Left ventricle myocardium inferior (tissue), 1 donor: ENCODE data around the gene DUSP2. TPM values are rescaled to one million over a fixed set of nuclear protein-coding genes. Genes with fewer than 3 reads are reported as not detected.
"Not testable (repeated sequence)": the region's sequence is repeated elsewhere in the genome, so short reads cannot be mapped to it uniquely, and the experiment has no call there.

Experiments
- DNase-seq: peaks from one replicate; pipeline ENCODE4 v3.0.0-alpha.2; 2020
- H3K27ac ChIP-seq: fragments of 200-600 bp; replicated peaks from 2 replicates; pipeline ENCODE4 v1.8.0; 2021
- H3K27me3 ChIP-seq: fragments of 200-600 bp; 2 replicates; pipeline ENCODE4 v1.8.0; 2021; ENCODE audit warnings: low read depth
- H3K36me3 ChIP-seq: fragments of 200-600 bp; 2 replicates; pipeline ENCODE4 v1.8.0; 2021
- H3K4me1 ChIP-seq: fragments of 200-600 bp; 2 replicates; pipeline ENCODE4 v1.8.0; 2021
- H3K4me3 ChIP-seq: fragments of 200-600 bp; 2 replicates; pipeline ENCODE4 v1.8.0; 2021; ENCODE audit warnings: mild to moderate bottlenecking, moderate library complexity
- H3K9me3 ChIP-seq: fragments of 200-600 bp; replicated peaks from 2 replicates; pipeline ENCODE4 v1.8.0; 2021
- CTCF ChIP-seq: fragments of 200-600 bp; IDR thresholded peaks from 2 replicates; pipeline ENCODE4 v1.8.0; 2021; ENCODE audit warnings: antibody characterized with exemption, mild to moderate bottlenecking, borderline replicate concordance
- intact Hi-C: fragments of 100-400 bp; cut with micrococcal nuclease; formaldehyde crosslinking; loops from one replicate; pipeline ENCODE4 v1.11.0; 2022
- total RNA-seq: library from RNA; stranded (reverse); fragmentation: NEBNext Ultra II Directional; extraction: Animal tissue kit (Norgen Biotek cat#: 25700); gene quantifications from one replicate; pipeline ENCODE4 v1.2.1, GENCODE V29; 2021
- donor health status: DM: no; HTN: yes; CAD: no; lungs with severe emphysema.

The DUSP2 gene
- total RNA-seq, 1 donor from 2014 or later, result 0.82 TPM

- Histone ChIP-seq H3K27ac (no peak overlapping the region), H3K27me3 (peaks cover 20% of the 10 kb centered on the region), H3K9me3 (no peaks in the 10 kb centered on the region), H3K36me3 (no peaks in the 10 kb centered on the region), H3K4me1 (peaks cover 46% of the 10 kb centered on the region), H3K4me3 (peak overlapping the region; percentile 65)
- intact Hi-C loops, result no loop called here
- DNase-seq, result no peak
- TF ChIP-seq CTCF, result no peak
Measured at GRCh38 chr2:96143848-96144480, 1.3 kb downstream of the DUSP2 start.

DNA sequence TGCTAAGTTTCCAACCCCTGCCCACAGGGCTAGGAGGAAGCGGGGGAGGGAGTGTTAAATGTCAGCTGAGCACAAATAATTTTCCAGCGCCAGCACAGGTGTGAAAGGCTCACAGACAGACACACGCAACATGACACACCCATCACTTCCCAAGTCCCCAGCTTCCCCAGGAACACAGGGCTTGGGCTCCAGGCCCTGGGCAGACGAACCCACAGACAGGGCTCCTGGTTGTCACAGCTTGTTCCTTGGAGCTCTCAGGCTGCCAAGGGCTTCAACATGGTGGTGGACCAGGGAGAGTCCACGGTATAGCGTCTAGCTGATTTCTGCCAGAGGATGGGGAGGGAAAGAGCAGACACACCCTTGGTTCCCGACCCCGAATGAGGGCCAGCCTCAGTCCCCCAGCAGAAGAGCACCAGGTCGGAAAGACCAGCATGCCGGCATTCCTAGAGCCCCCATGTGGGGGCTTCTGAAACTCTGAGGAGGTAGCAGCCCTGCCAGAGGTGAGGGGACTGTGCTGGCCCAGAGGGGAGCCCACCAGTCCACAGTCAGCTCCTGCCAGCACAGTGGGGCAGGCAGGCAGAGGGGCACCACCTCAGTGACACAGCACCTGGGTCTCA, 1.9 kb downstream of the DUSP2 start:
- no peak overlapping the region for H3K27ac ChIP-seq
- no peaks in the 10 kb centered on the region for H3K9me3 ChIP-seq
- no peak for DNase-seq
- TF ChIP-seq CTCF, result no peak
- H3K27me3 ChIP-seq, result peaks cover 20% of the 10 kb centered on the region
- no peak overlapping the region for H3K4me3 ChIP-seq
- intact Hi-C loops, result no loop called here
- peaks cover 43% of the 10 kb centered on the region for H3K4me1 ChIP-seq
- H3K36me3 ChIP-seq, result no peaks in the 10 kb centered on the region

GRCh38 chr2:96142217-96143113, 2.8 kb downstream of the DUSP2 start:
- peaks cover 29% of the 10 kb centered on the region for H3K27me3 ChIP-seq
- H3K27ac ChIP-seq, result no peak overlapping the region
- no peak for TF ChIP-seq CTCF
- intact Hi-C loops, result no loop called here
- no peaks in the 10 kb centered on the region for H3K36me3 ChIP-seq
- no peaks in the 10 kb centered on the region for H3K9me3 ChIP-seq
- no peak for DNase-seq
- H3K4me1 ChIP-seq, result peaks cover 34% of the 10 kb centered on the region
- H3K4me3 ChIP-seq, result no peak overlapping the region

DNA sequence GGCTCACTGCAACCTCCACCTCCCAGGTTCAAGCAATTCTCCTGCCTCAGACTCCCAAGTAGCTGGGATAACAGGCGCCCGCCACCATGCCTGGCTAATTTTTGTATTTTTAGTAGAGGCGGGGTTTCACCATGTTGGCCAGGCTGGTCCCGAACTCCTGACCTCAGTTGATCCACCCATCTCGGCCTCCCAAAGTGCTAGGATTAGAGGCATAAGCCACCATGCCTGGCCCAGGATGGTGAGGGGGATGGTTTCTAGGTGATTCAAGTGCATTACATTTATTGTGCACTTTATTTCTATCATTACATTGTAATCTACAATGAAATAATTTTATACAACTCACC, 3.6 kb downstream of the DUSP2 start:
- intact Hi-C loops, H3K27ac ChIP-seq, DNase-seq, H3K9me3 ChIP-seq, H3K36me3 ChIP-seq, H3K4me3 ChIP-seq: not testable (repeated sequence)
- Histone ChIP-seq H3K4me1 (peaks cover 25% of the 10 kb centered on the region), H3K27me3 (peaks cover 34% of the 10 kb centered on the region)

DNA sequence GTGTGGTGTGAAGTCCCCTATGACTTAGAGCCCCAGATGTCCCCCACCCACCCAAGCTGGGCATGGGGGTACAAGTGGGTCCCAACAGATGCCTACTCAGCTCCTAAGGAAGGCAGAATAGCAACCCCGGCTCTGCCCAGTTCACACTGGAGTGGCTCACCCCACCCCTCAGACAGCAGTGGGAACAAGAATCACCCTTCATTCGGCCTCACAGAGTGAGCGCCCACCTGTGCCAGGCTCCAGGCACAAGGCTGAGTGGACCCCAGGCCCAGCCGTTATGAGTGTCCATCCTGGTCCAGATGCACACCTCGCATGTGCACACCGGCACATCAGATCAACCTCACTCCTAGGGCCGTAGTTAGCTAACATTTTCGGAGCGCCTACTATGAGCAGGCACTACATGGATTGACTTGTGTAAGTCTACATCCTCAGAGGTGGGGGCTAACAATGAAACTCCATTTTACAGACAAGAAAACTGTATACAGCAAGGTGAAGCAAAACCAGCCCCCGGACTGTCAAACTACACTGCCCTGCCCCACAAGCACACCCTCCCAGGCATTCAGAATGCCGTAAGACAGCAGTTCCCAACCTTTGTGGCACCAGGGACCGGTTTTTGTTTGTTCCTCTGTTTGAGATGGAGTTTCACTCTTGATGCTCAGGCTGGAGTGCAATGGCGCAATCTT, 4.2 kb downstream of the DUSP2 start:
- Histone ChIP-seq H3K4me1 (peaks cover 20% of the 10 kb centered on the region), H3K27me3 (peaks cover 39% of the 10 kb centered on the region), H3K36me3 (no peaks in the 10 kb centered on the region), H3K9me3 (no peaks in the 10 kb centered on the region), H3K27ac (no peak overlapping the region), H3K4me3 (no peak overlapping the region)
- TF ChIP-seq CTCF, result no peak
- DNase-seq, result no peak
- intact Hi-C loops, result no loop called here
